Activated CD4-positive, alpha-beta T cell treated with anti-CD3 and anti-CD28 coated beads, Interleukin-2, amount 10 ng/mL, durations not matched to agents 24 days and 14 days (primary cell): ENCODE results near the gene PPP1R12C. TPM values are rescaled to one million over a fixed set of nuclear protein-coding genes. Genes with fewer than 3 reads are reported as not detected.
A peak's percentile ranks its signal among the peaks of the same experiment; 100 is the strongest.

Experiments used
- DNase-seq: peaks from one replicate; pipeline ENCODE4 v3.0.0; 2022
- H3K27ac Mint-ChIP-seq: one replicate; pipeline ENCODE4 v1.8.0; 2022; ENCODE audit warnings: mild to moderate bottlenecking, mixed read lengths
- H3K27me3 Mint-ChIP-seq: one replicate; pipeline ENCODE4 v1.8.0; 2022; ENCODE audit warnings: mixed read lengths
- H3K36me3 Mint-ChIP-seq: one replicate; pipeline ENCODE4 v1.8.0; 2022; ENCODE audit warnings: low read depth, mild to moderate bottlenecking, mixed read lengths
- H3K4me1 Mint-ChIP-seq: one replicate; pipeline ENCODE4 v1.8.0; 2021; ENCODE audit warnings: mixed read lengths
- H3K4me3 Mint-ChIP-seq: one replicate; pipeline ENCODE4 v1.8.0; 2022; ENCODE audit warnings: mild to moderate bottlenecking, moderate library complexity, mixed read lengths
- H3K9me3 Mint-ChIP-seq: one replicate; pipeline ENCODE4 v1.8.0; 2021; ENCODE audit warnings: mixed read lengths
- intact Hi-C: fragments of 100-400 bp; cut with micrococcal nuclease; formaldehyde crosslinking; loops from one replicate; pipeline ENCODE4 v1.15.1; 2023
- total RNA-seq: library from RNA; stranded (reverse); gene quantifications from 2 replicates; pipeline ENCODE4 v1.2.3, GENCODE V29; 2022

The PPP1R12C gene
- 103 and 104 TPM in 2 replicates for total RNA-seq

- peaks cover 28% of the 10 kb centered on the region for H3K4me1 Mint-ChIP-seq
- DNase-seq, result peak; percentile 73
Observed at GRCh38 chr19:55116859-55117662, at the start of gene PPP1R12C. PPP1R12C (minus strand) TSS chr19:55117637; CDS start chr19:55117543, 94 bp downstream.

GRCh38 chr19:55166530-55167268 lies 49.3 kb upstream of the PPP1R12C start, which contains the start of gene DNAAF3:
DNAAF3 (minus strand) TSS chr19:55166613; CDS start chr19:55166413, 200 bp downstream.
- H3K9me3 Mint-ChIP-seq, result no peaks in the 10 kb centered on the region
- intact Hi-C loops, result loop anchor here (1.0 to 2.0 kb wide), 4 partner anchors 13 to 173 kb away; partner anchors contain the start of genes KMT5C and PPP1R12C
- peaks cover 11% of the 10 kb centered on the region for H3K4me1 Mint-ChIP-seq
- DNase-seq, result peak; percentile 93
- peak within 1 kb of the TSS; percentile 13 for H3K27ac Mint-ChIP-seq
- no peaks in the 10 kb centered on the region for H3K36me3 Mint-ChIP-seq
- H3K27me3 Mint-ChIP-seq, result peaks cover 55% of the 10 kb centered on the region
- H3K4me3 Mint-ChIP-seq, result peak within 1 kb of the TSS; percentile 84

More at GRCh38 chr19:55116859-55117662, at the start of gene PPP1R12C:
- H3K4me3 Mint-ChIP-seq, result peak within 1 kb of the TSS; percentile 94
- H3K27ac Mint-ChIP-seq, result peak within 1 kb of the TSS; percentile 91
- no peaks in the 10 kb centered on the region for H3K9me3 Mint-ChIP-seq
- intact Hi-C loops, result loop anchor here (1.0 to 5.0 kb wide), 8 partner anchors 36 to 1024 kb away; partner anchors contain the start of genes DNAAF3, FIZ1, KMT5C and LENG9
- peaks cover 8% of the 10 kb centered on the region for H3K36me3 Mint-ChIP-seq
- peaks cover 9% of the 10 kb centered on the region for H3K27me3 Mint-ChIP-seq

- no peaks in the 10 kb centered on the region for H3K36me3 Mint-ChIP-seq
- peak overlapping the region; percentile 13 for H3K27ac Mint-ChIP-seq
- DNase-seq, result peak; percentile 78
- H3K4me3 Mint-ChIP-seq, result peak overlapping the region; percentile 84
- H3K9me3 Mint-ChIP-seq, result no peaks in the 10 kb centered on the region
- H3K4me1 Mint-ChIP-seq, result peaks cover 11% of the 10 kb centered on the region
- peaks cover 50% of the 10 kb centered on the region for H3K27me3 Mint-ChIP-seq
- intact Hi-C loops, result loop anchor here (1.0 to 2.0 kb wide), 4 partner anchors 13 to 173 kb away; partner anchors contain the start of genes KMT5C and PPP1R12C
Observed at GRCh38 chr19:55165952-55166529, 48.6 kb upstream of the PPP1R12C start.

GRCh38 chr19:55161571-55162322 lies 44.3 kb upstream of the PPP1R12C start:
- no peaks in the 10 kb centered on the region for H3K36me3 Mint-ChIP-seq
- H3K27ac Mint-ChIP-seq, result no peak overlapping the region
- no peaks in the 10 kb centered on the region for H3K9me3 Mint-ChIP-seq
- H3K4me1 Mint-ChIP-seq, result peaks cover 10% of the 10 kb centered on the region
- H3K27me3 Mint-ChIP-seq, result peaks cover 44% of the 10 kb centered on the region
- DNase-seq, result no peak
- intact Hi-C loops, result loop anchor here (2.0 to 5.0 kb wide), 3 partner anchors 21 to 281 kb away; partner anchors contain the start of gene SHISA7
- H3K4me3 Mint-ChIP-seq, result no peak overlapping the region

GRCh38 chr19:55160986-55161365 lies 43.5 kb upstream of the PPP1R12C start:
- no peaks in the 10 kb centered on the region for H3K9me3 Mint-ChIP-seq

GRCh38 chr19:55160128-55160985 lies 42.9 kb upstream of the PPP1R12C start:
- Mint-ChIP-seq H3K27me3 (peaks cover 37% of the 10 kb centered on the region), H3K9me3 (no peaks in the 10 kb centered on the region), H3K27ac (peak overlapping the region; percentile 37), H3K36me3 (no peaks in the 10 kb centered on the region), H3K4me1 (peaks cover 6% of the 10 kb centered on the region), H3K4me3 (peak overlapping the region; percentile 34)
- intact Hi-C loops, result loop anchor here (2.0 to 5.0 kb wide), 3 partner anchors 20 to 282 kb away; partner anchors contain the start of gene SHISA7
- peak; percentile 97 for DNase-seq

More at GRCh38 chr19:55160986-55161365, 43.5 kb upstream of the PPP1R12C start:
- Mint-ChIP-seq H3K4me1 (peaks cover 6% of the 10 kb centered on the region), H3K27ac (no peak overlapping the region), H3K36me3 (no peaks in the 10 kb centered on the region), H3K27me3 (peaks cover 43% of the 10 kb centered on the region), H3K4me3 (no peak overlapping the region)
- intact Hi-C loops, result loop anchor here (2.0 to 5.0 kb wide), 3 partner anchors 20 to 281 kb away; partner anchors contain the start of gene SHISA7
- no peak for DNase-seq

- peaks cover 34% of the 10 kb centered on the region for H3K27me3 Mint-ChIP-seq
- H3K36me3 Mint-ChIP-seq, result no peaks in the 10 kb centered on the region
- H3K27ac Mint-ChIP-seq, result no peak overlapping the region
- H3K4me1 Mint-ChIP-seq, result peaks cover 8% of the 10 kb centered on the region
- no peak for DNase-seq
- no peaks in the 10 kb centered on the region for H3K9me3 Mint-ChIP-seq
- no peak overlapping the region for H3K4me3 Mint-ChIP-seq
- intact Hi-C loops, result no loop called here
Observed at GRCh38 chr19:55158848-55159749, 41.7 kb upstream of the PPP1R12C start.

- H3K9me3 Mint-ChIP-seq, result peaks cover 4% of the 10 kb centered on the region
Observed at GRCh38 chr19:55158423-55158822, 41.0 kb upstream of the PPP1R12C start.

GRCh38 chr19:55157064-55157908 lies 39.8 kb upstream of the PPP1R12C start, which contains the start of gene TNNI3:
TNNI3 (minus strand) TSS chr19:55157732; CDS start chr19:55157589, 143 bp downstream.
- no peak within 1 kb of the TSS for H3K4me3 Mint-ChIP-seq
- no peak within 1 kb of the TSS for H3K27ac Mint-ChIP-seq
- H3K9me3 Mint-ChIP-seq, result peaks cover 5% of the 10 kb centered on the region
- H3K4me1 Mint-ChIP-seq, result peaks cover 11% of the 10 kb centered on the region
- H3K36me3 Mint-ChIP-seq, result no peaks in the 10 kb centered on the region
- peaks cover 27% of the 10 kb centered on the region for H3K27me3 Mint-ChIP-seq
- intact Hi-C loops, result no loop called here
- DNase-seq, result no peak

More at GRCh38 chr19:55158423-55158822, 41.0 kb upstream of the PPP1R12C start:
- H3K36me3 Mint-ChIP-seq, result no peaks in the 10 kb centered on the region
- H3K27ac Mint-ChIP-seq, result no peak overlapping the region
- H3K4me1 Mint-ChIP-seq, result peaks cover 11% of the 10 kb centered on the region
- no peak for DNase-seq
- H3K4me3 Mint-ChIP-seq, result no peak overlapping the region
- intact Hi-C loops, result no loop called here
- peaks cover 30% of the 10 kb centered on the region for H3K27me3 Mint-ChIP-seq

- Mint-ChIP-seq H3K4me3 (peak overlapping the region; percentile 17), H3K27me3 (peaks cover 27% of the 10 kb centered on the region), H3K4me1 (peaks cover 17% of the 10 kb centered on the region), H3K9me3 (peaks cover 11% of the 10 kb centered on the region), H3K27ac (no peak overlapping the region), H3K36me3 (peaks cover 4% of the 10 kb centered on the region)
- intact Hi-C loops, result no loop called here
- peak; percentile 76 for DNase-seq
Observed at GRCh38 chr19:55156202-55157063, 39.0 kb upstream of the PPP1R12C start.
